ENCODE results near the gene FOXJ2.
"Not testable (repeated sequence)": the region's sequence is repeated elsewhere in the genome, so short reads cannot be mapped to it uniquely, and the experiment has no call there.

FOXJ2 gene

DNA sequence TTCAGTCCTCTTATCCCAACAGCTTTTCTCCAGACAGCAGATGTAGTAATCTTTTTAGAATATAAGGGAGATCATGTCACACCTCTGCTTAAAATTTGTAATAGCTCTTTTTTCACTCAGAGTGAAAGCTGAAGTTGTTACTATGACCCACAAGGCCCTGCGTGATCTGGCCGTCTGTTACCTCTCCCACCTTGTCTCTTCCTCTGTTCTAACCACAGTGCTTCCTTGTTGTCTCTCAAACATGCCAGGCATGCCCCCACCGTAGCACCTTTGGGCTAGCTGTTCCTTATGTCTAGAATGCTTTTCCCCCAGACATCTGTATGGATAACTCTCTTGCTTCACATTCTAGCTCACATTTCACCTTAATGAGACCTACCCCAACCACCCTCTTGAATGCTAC lies 56.1 kb downstream of the FOXJ2 start:
- Histone ChIP-seq H3K27me3 (ENCODE audit: low read depth) (no peaks in the 10 kb centered on the region), H3K4me1 (peaks cover 9% of the 10 kb centered on the region), H3K36me3 (replicated peaks) (peaks cover 39% of the 10 kb centered on the region), H3K4me3 (no peak overlapping the region), H3K9me3 (no peaks in the 10 kb centered on the region)
- DNase-seq (ENCODE audit: low spot score in 2 of 2): no peak
- in situ Hi-C loops (cut with MboI; ENCODE audit: low sequenced_read_pairs): no loop called here

DNA sequence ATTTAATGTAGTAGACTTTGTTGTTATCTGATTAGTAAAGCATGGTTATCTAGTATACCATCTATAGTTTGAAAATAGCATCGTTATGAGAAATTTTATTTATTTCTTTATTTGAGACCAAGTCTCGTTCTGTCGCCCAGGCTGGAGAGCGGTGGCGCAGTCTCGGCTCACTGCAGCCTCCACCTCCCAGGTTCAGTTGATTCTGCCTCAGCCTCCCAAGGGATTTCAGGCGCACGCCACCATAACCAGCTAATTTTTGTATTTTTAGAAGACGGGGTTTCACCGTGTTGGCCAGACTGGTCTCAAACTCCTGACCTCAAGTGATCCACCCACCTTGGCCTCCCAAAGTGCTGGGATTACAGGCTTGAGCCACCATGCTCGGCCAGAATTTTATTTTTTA lies 56.8 kb downstream of the FOXJ2 start:
- H3K4me1 ChIP-seq; H3K9me3 ChIP-seq; in situ Hi-C loops (cut with MboI; ENCODE audit: low sequenced_read_pairs); H3K27me3 ChIP-seq (ENCODE audit: low read depth); DNase-seq (ENCODE audit: low spot score in 2 of 2); H3K4me3 ChIP-seq: not testable (repeated sequence)
- H3K36me3 ChIP-seq (replicated peaks): peaks cover 45% of the 10 kb centered on the region

DNA sequence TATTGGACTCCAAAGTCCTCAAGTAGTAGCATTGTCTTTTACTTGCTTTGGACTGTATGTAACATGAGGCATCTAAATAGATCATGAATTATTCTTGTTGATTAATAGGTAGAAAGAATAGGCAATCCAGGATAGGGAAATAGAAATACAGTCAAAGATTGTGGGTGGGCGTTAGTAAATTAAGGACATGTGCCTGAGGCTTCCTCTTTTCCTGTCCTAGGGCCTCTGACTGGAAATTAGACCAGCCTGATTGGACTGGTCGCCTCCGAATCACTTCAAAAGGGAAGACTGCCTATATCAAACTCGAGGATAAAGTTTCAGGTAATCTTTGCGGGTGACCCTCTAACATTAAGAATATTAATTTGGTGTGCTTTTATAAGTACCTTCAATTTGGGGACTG lies 57.2 kb downstream of the FOXJ2 start:
- Histone ChIP-seq H3K4me3 (no peak overlapping the region), H3K36me3 (replicated peaks) (peaks cover 50% of the 10 kb centered on the region), H3K4me1 (peaks cover 1% of the 10 kb centered on the region), H3K27me3 (ENCODE audit: low read depth) (no peaks in the 10 kb centered on the region), H3K9me3 (no peaks in the 10 kb centered on the region)
- DNase-seq (ENCODE audit: low spot score in 2 of 2): no peak
- in situ Hi-C loops (cut with MboI; ENCODE audit: low sequenced_read_pairs): no loop called here

- Histone ChIP-seq H3K4me3 (no peak overlapping the region), H3K36me3 (replicated peaks) (peaks cover 63% of the 10 kb centered on the region), H3K4me1 (no peaks in the 10 kb centered on the region), H3K9me3 (no peaks in the 10 kb centered on the region), H3K27me3 (ENCODE audit: low read depth) (no peaks in the 10 kb centered on the region)
- no peak for DNase-seq (ENCODE audit: low spot score in 2 of 2)
- in situ Hi-C loops (cut with MboI; ENCODE audit: low sequenced_read_pairs): no loop called here
Measured at GRCh38 chr12:8093291-8093690, 60.8 kb downstream of the FOXJ2 start.

- Histone ChIP-seq H3K36me3 (replicated peaks) (peaks cover 48% of the 10 kb centered on the region), H3K4me1 (no peaks in the 10 kb centered on the region), H3K27me3 (ENCODE audit: low read depth) (no peaks in the 10 kb centered on the region; the same call in 1 of the 2 replicates), H3K9me3 (no peaks in the 10 kb centered on the region), H3K4me3 (no peak overlapping the region)
- in situ Hi-C loops (cut with MboI; ENCODE audit: low sequenced_read_pairs): no loop called here
- no peak for DNase-seq (ENCODE audit: low spot score in 2 of 2)
Measured at GRCh38 chr12:8096281-8096915, 63.9 kb downstream of the FOXJ2 start.

DNA sequence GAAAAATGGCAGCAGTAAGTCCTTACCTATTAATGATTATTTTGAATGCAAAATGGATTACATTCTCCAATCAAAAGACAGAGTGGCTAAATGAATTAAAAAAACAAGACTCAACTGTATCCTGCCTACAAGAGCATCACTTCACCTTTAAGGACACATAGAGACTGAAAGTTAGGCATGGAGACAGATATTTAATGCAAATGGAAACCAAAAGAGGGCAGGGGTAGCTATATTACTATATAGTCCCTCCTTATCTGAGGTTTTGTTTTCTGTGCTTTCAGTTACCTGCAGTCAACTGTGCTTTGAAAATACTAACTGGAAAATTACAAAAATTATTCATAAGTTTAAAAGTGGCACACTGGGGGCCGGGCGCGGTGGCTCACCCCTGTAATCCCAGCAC lies 66.7 kb downstream of the FOXJ2 start:
- Histone ChIP-seq H3K4me3 (no peak overlapping the region), H3K4me1 (no peaks in the 10 kb centered on the region), H3K27me3 (ENCODE audit: low read depth) (no peaks in the 10 kb centered on the region; the same call in 1 of the 2 replicates), H3K36me3 (replicated peaks) (peaks cover 22% of the 10 kb centered on the region), H3K9me3 (no peaks in the 10 kb centered on the region)
- in situ Hi-C loops (cut with MboI; ENCODE audit: low sequenced_read_pairs): no loop called here
- no peak for DNase-seq (ENCODE audit: low spot score in 2 of 2)
